ENCODE measurements around the gene UBA1.

UBA1 gene

GRCh38 chrX:47193475-47194193, at the start of gene UBA1:
TSS of gene UBA1 (plus strand) at chrX:47193829. CDS start at chrX:47198803, 4,974 bp downstream.
- Histone ChIP-seq H3K79me2 (ENCODE audit: insufficient read depth, low read depth) (peaks cover 52% of the 10 kb centered on the region), H4K20me1 (ENCODE audit: insufficient read depth) (no peaks in the 10 kb centered on the region), H3K27me3 (ENCODE audit: insufficient read depth, low read depth) (no peaks in the 10 kb centered on the region), H3K36me3 (ENCODE audit: insufficient read depth) (no peaks in the 10 kb centered on the region), H2AFZ (ENCODE audit: low read depth) (peak within 1 kb of the TSS; percentile 22; the same call in 1 of the 2 replicates), H3K4me2 (peak within 1 kb of the TSS; percentile 85), H3K4me3 (IDR thresholded peaks at IDR 0.05; ENCODE audit: insufficient read depth, low read depth, low read length) (no peak within 1 kb of the TSS), H3K9ac (peak within 1 kb of the TSS; percentile 86), H3K4me1 (ENCODE audit: low read depth, poor library complexity, severe bottlenecking) (peaks cover 43% of the 10 kb centered on the region), H3K27ac (peak within 1 kb of the TSS; percentile 66)
- TF ChIP-seq, protein P1, sequence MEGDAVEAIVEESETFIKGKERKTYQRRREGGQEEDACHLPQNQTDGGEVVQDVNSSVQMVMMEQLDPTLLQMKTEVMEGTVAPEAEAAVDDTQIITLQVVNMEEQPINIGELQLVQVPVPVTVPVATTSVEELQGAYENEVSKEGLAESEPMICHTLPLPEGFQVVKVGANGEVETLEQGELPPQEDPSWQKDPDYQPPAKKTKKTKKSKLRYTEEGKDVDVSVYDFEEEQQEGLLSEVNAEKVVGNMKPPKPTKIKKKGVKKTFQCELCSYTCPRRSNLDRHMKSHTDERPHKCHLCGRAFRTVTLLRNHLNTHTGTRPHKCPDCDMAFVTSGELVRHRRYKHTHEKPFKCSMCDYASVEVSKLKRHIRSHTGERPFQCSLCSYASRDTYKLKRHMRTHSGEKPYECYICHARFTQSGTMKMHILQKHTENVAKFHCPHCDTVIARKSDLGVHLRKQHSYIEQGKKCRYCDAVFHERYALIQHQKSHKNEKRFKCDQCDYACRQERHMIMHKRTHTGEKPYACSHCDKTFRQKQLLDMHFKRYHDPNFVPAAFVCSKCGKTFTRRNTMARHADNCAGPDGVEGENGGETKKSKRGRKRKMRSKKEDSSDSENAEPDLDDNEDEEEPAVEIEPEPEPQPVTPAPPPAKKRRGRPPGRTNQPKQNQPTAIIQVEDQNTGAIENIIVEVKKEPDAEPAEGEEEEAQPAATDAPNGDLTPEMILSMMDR (conservative IDR thresholded peaks at IDR 0.05; ENCODE audit: low read depth, low read length): peak; percentile 80

DNA sequence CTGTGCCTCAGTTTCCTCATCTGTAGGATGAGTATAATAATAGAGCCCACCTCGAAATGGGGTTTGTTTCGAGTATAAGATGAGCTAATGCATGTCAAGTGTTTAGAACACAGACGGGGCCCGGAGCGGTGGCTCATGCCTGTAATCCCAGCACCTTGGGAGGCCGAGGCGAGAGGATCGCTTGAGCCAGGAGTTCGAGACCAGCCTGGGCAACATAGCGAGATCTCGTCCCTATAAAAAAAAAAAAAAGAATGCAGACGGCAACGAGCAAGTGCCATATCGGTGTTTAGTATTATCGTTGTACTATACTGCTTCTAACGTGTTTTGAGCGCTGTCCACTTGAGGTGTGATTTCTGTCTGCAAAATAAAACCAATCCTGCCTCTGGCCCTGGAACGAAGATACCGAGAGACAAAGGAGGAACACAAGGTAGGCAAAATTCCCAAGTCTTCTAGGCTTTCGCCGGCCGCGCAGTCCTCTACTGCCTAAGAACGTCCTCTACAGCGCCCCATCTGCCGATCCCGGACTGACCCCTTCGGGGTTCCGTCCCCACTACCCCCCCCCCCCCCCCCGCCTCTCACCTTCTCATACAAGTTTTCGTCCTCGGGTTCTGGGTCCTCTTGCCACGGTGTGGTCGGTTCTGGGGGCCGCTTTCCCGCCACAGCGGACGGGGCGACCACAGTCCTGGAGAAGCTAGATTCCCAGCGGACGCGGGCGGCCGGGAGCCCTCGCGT, 49.6 kb upstream of the UBA1 start:
- Histone ChIP-seq H3K36me3 (ENCODE audit: insufficient read depth) (no peaks in the 10 kb centered on the region), H3K4me3 (IDR thresholded peaks at IDR 0.05; ENCODE audit: insufficient read depth, low read depth, low read length) (no peak overlapping the region), H3K4me1 (ENCODE audit: low read depth, poor library complexity, severe bottlenecking) (peaks cover 15% of the 10 kb centered on the region), H3K4me2 (peak overlapping the region; percentile 96), H4K20me1 (ENCODE audit: insufficient read depth) (no peaks in the 10 kb centered on the region), H3K9ac (peak overlapping the region; percentile 95), H3K27ac (peak overlapping the region; percentile 98), H3K27me3 (ENCODE audit: insufficient read depth, low read depth) (no peaks in the 10 kb centered on the region), H3K79me2 (ENCODE audit: insufficient read depth, low read depth) (peaks cover 54% of the 10 kb centered on the region), H2AFZ (ENCODE audit: low read depth) (peak overlapping the region; percentile 54)
- TF ChIP-seq, protein P1 (conservative IDR thresholded peaks at IDR 0.05; ENCODE audit: low read depth, low read length): no peak

DNA sequence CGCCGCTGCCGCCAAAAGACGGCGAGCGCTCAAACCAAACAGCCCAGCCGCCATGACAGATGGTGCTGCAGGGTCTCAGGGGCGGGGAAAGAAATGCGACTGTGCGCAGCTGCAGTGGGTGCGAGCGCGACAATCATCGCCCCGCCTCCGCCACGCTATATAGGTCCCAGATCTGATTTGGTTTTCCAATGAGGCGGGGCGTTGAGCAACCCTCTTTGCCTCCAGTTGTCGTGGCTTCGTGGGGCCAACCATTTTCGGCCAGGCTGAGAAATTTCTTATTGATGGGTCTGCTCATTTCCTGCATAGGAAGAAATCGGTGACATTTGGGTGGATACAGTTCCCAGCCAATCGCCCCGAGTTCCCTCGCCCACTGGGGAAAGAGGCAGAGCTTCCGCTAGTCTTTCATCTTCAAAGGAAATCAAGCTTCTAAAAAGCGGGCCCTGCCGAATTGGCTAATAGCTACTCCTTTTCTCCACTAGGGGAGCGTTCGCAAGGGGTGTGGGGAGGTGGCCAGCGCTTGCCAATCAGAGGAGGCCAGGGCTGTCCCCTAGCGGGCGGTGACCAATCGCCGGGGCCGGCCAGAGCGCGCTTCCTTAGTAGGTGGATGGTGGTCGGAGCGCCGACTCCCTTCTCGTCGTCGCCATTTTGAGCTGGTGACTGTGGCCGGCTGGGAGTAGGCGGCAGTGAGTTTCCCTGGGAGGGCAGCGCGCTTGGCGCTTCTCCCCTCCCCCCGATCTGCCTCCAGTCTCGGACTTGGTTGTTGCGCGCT, 48.8 kb upstream of the UBA1 start, which contains the start of the genes NDUFB11 and RBM10:
Gene NDUFB11 (minus strand): TSS at position 77 of the 769 bp plus-strand sequence. CDS start 23 bp downstream, at position 54.
Gene RBM10 (plus strand): TSS at position 596 of the 769 bp plus-strand sequence. CDS start 2,261 bp downstream, outside the sequence.
- Histone ChIP-seq H3K9ac (peak within 1 kb of the TSS; percentile 95), H3K27me3 (ENCODE audit: insufficient read depth, low read depth) (no peaks in the 10 kb centered on the region), H3K4me2 (peak within 1 kb of the TSS; percentile 96), H3K27ac (peak within 1 kb of the TSS; percentile 98), H3K36me3 (ENCODE audit: insufficient read depth) (no peaks in the 10 kb centered on the region), H4K20me1 (ENCODE audit: insufficient read depth) (no peaks in the 10 kb centered on the region), H3K4me1 (ENCODE audit: low read depth, poor library complexity, severe bottlenecking) (peaks cover 15% of the 10 kb centered on the region), H2AFZ (ENCODE audit: low read depth) (peak within 1 kb of the TSS; percentile 57), H3K79me2 (ENCODE audit: insufficient read depth, low read depth) (peaks cover 61% of the 10 kb centered on the region), H3K4me3 (IDR thresholded peaks at IDR 0.05; ENCODE audit: insufficient read depth, low read depth, low read length) (no peak within 1 kb of the TSS)
- TF ChIP-seq, protein P1 (conservative IDR thresholded peaks at IDR 0.05; ENCODE audit: low read depth, low read length): peak; percentile 62

- Histone ChIP-seq H4K20me1 (ENCODE audit: insufficient read depth) (no peaks in the 10 kb centered on the region), H3K27ac (peak overlapping the region; percentile 98), H3K27me3 (ENCODE audit: insufficient read depth, low read depth) (no peaks in the 10 kb centered on the region), H3K9ac (peak overlapping the region; percentile 95), H3K4me3 (IDR thresholded peaks at IDR 0.05; ENCODE audit: insufficient read depth, low read depth, low read length) (no peak overlapping the region), H2AFZ (ENCODE audit: low read depth) (peak overlapping the region; percentile 57), H3K4me1 (ENCODE audit: low read depth, poor library complexity, severe bottlenecking) (peaks cover 15% of the 10 kb centered on the region), H3K4me2 (peak overlapping the region; percentile 76), H3K79me2 (ENCODE audit: insufficient read depth, low read depth) (peaks cover 69% of the 10 kb centered on the region), H3K36me3 (ENCODE audit: insufficient read depth) (no peaks in the 10 kb centered on the region)
- TF ChIP-seq, protein P1 (conservative IDR thresholded peaks at IDR 0.05; ENCODE audit: low read depth, low read length): no peak
These were observed 48.1 kb upstream of the UBA1 start for GRCh38 chrX:47145395-47146120.
